Kidney epithelial cell (primary cell): ENCODE measurements around the gene SLC22A2. TPM values are rescaled to one million over a fixed set of nuclear protein-coding genes. Genes with fewer than 3 reads are reported as not detected.

Experiments
- DNase-seq: peaks from one replicate; pipeline ENCODE4 v3.0.0-alpha.2; 2010; ENCODE audit warnings: low read depth
- H3K27me3 ChIP-seq: 2 replicates; pipeline ENCODE4 v1.6.0; 2011; ENCODE audit warnings: low read length; ENCODE audit not compliant: control insufficient read depth, insufficient read depth
- H3K36me3 ChIP-seq: 2 replicates; pipeline ENCODE4 v1.5.1; 2011; ENCODE audit warnings: low read length; ENCODE audit not compliant: control insufficient read depth, insufficient read depth
- H3K4me3 ChIP-seq: 2 replicates; pipeline ENCODE4 v1.5.1; 2011; ENCODE audit warnings: low read depth, mild to moderate bottlenecking, control low read depth, low read length
- CTCF ChIP-seq: IDR thresholded peaks from 2 replicates; pipeline ENCODE4 v1.5.1; 2011; ENCODE audit warnings: mild to moderate bottlenecking, moderate library complexity, low read length, control low read depth, inconsistent platforms; ENCODE audit not compliant: insufficient read depth, poor library complexity, severe bottlenecking
- total RNA-seq: library from RNA; depleted of rRNA; stranded (reverse); fragments of >200 nt; gene quantifications from 2 replicates; pipeline ENCODE4 v1.2.3, GENCODE V29; 2015

Gene SLC22A2
- total RNA-seq, 1 donor from 2014 or later: 0.04 TPM

- Histone ChIP-seq H3K27me3 (no peaks in the 10 kb centered on the region), H3K36me3 (no peaks in the 10 kb centered on the region), H3K4me3 (no peak overlapping the region)
- no peak for TF ChIP-seq CTCF
- no peak for DNase-seq
Measured at GRCh38 chr6:160270347-160270746, 11.7 kb upstream of the SLC22A2 start.

GRCh38 chr6:160269771-160270170 is 11.2 kb upstream of the SLC22A2 start:
- DNase-seq: no peak
- Histone ChIP-seq H3K27me3 (no peaks in the 10 kb centered on the region), H3K4me3 (no peak overlapping the region), H3K36me3 (no peaks in the 10 kb centered on the region)
- no peak for TF ChIP-seq CTCF

- H3K27me3 ChIP-seq: no peaks in the 10 kb centered on the region
- TF ChIP-seq CTCF: no peak
- no peaks in the 10 kb centered on the region for H3K36me3 ChIP-seq
- no peak overlapping the region for H3K4me3 ChIP-seq
- no peak for DNase-seq
Measured at GRCh38 chr6:160269023-160269521, 10.5 kb upstream of the SLC22A2 start.

- Histone ChIP-seq H3K27me3 (no peaks in the 10 kb centered on the region), H3K4me3 (no peak overlapping the region), H3K36me3 (no peaks in the 10 kb centered on the region)
- no peak for DNase-seq
- peak; percentile 8 for TF ChIP-seq CTCF
Measured at GRCh38 chr6:160267102-160267501, 8.5 kb upstream of the SLC22A2 start.

GRCh38 chr6:160265869-160266476 is 7.4 kb upstream of the SLC22A2 start:
- H3K4me3 ChIP-seq: no peak overlapping the region
- no peaks in the 10 kb centered on the region for H3K27me3 ChIP-seq
- DNase-seq: no peak
- TF ChIP-seq CTCF: no peak
- H3K36me3 ChIP-seq: no peaks in the 10 kb centered on the region

GRCh38 chr6:160264061-160264612 is 5.5 kb upstream of the SLC22A2 start:
- DNase-seq: no peak
- Histone ChIP-seq H3K4me3 (no peak overlapping the region), H3K36me3 (no peaks in the 10 kb centered on the region), H3K27me3 (no peaks in the 10 kb centered on the region)
- no peak for TF ChIP-seq CTCF
